WTC11 (cell line): Measurements from ENCODE around the gene MAP3K14. TPM values are rescaled to one million over a fixed set of nuclear protein-coding genes. Genes with fewer than 3 reads are reported as not detected.

ENCODE experiments used
- ATAC-seq: fragments of 200-7000 bp; cut with Tn5 transposase; 2 replicates; pipeline ENCODE4 v1.10.0; 2021; ENCODE audit warnings: mild to moderate bottlenecking, moderate library complexity
- CTCF ChIA-PET: fragments of 300-600 bp; sonication (Branson Sonifier 250); formaldehyde crosslinking; loops from one replicate; lab custom pipeline; 2021; ENCODE audit warnings: antibody characterized with exemption; lab: Charles Lee
- POLR2A ChIA-PET: fragments of 350-600 bp; sonication (Branson Sonifier 250); formaldehyde crosslinking; loops from one replicate; lab custom pipeline; 2021; ENCODE audit warnings: antibody characterized with exemption; lab: Charles Lee
- DNase-seq: peaks from one replicate; pipeline ENCODE4 v3.0.0; 2021; ENCODE audit warnings: low spot score
- H3K27ac Mint-ChIP-seq: 2 replicates; pipeline ENCODE4 v1.8.0; 2021; ENCODE audit warnings: mixed read lengths
- H3K27me3 Mint-ChIP-seq: 2 replicates; pipeline ENCODE4 v1.8.0; 2021; ENCODE audit warnings: low read depth, mild to moderate bottlenecking, moderate library complexity, mixed read lengths
- H3K36me3 Mint-ChIP-seq: 2 replicates; pipeline ENCODE4 v1.8.0; 2021; ENCODE audit warnings: mixed read lengths
- H3K4me1 Mint-ChIP-seq: 2 replicates; pipeline ENCODE4 v1.8.0; 2022; ENCODE audit warnings: mixed read lengths
- H3K4me3 Mint-ChIP-seq: 2 replicates; pipeline ENCODE4 v1.8.0; 2021; ENCODE audit warnings: mild to moderate bottlenecking, moderate library complexity, mixed read lengths
- H3K9me3 Mint-ChIP-seq: 2 replicates; pipeline ENCODE4 v1.8.0; 2021; ENCODE audit warnings: mixed read lengths
- CBFB ChIP-seq: sonication (generic); formaldehyde crosslinking; IDR thresholded peaks from 2 replicates; pipeline ENCODE4 v1.8.1; 2022; ENCODE audit warnings: mild to moderate bottlenecking, low read depth, missing genetic modification reagents
- CTCF ChIP-seq: fragments of 200-600 bp; IDR thresholded peaks from 2 replicates; pipeline ENCODE4 v1.8.0; 2022; ENCODE audit warnings: antibody characterized with exemption
- E2F1 ChIP-seq: sonication (generic); formaldehyde crosslinking; IDR thresholded peaks from 2 replicates; pipeline ENCODE4 v1.8.0; 2022; ENCODE audit warnings: mild to moderate bottlenecking, missing genetic modification reagents
- ESRRA ChIP-seq: sonication (generic); formaldehyde crosslinking; IDR thresholded peaks from 2 replicates; pipeline ENCODE4 v1.8.1; 2022; ENCODE audit warnings: mild to moderate bottlenecking, missing genetic modification reagents, borderline replicate concordance
- GTF2I ChIP-seq: fragments of 250-450 bp; sonication (Bioruptor Pico); conservative IDR thresholded peaks from 2 replicates; pipeline ENCODE4 v1.4.0; 2021; ENCODE audit warnings: mild to moderate bottlenecking
- HMGA2 ChIP-seq: fragments of 250-450 bp; sonication (Bioruptor Pico); IDR thresholded peaks from 2 replicates; pipeline ENCODE4 v1.4.0; 2021; ENCODE audit warnings: mild to moderate bottlenecking, moderate library complexity
- KAT7 ChIP-seq: sonication (generic); formaldehyde crosslinking; IDR thresholded peaks from 2 replicates; pipeline ENCODE4 v1.8.1; 2023; ENCODE audit warnings: missing genetic modification reagents, mild to moderate bottlenecking, borderline replicate concordance
- NFE2L1 ChIP-seq: sonication (generic); formaldehyde crosslinking; IDR thresholded peaks from 2 replicates; pipeline ENCODE4 v1.8.1; 2023; ENCODE audit warnings: missing genetic modification reagents
- ZBTB21 ChIP-seq: sonication (generic); formaldehyde crosslinking; IDR thresholded peaks from 2 replicates; pipeline ENCODE4 v1.8.1; 2023; ENCODE audit warnings: mild to moderate bottlenecking, missing genetic modification reagents, borderline replicate concordance
- ZNF121 ChIP-seq: sonication (generic); formaldehyde crosslinking; IDR thresholded peaks from 2 replicates; pipeline ENCODE4 v1.8.0; 2023; ENCODE audit warnings: missing genetic modification reagents
- ZNF317 ChIP-seq: sonication (generic); formaldehyde crosslinking; IDR thresholded peaks from 2 replicates; pipeline ENCODE4 v1.8.1; 2023; ENCODE audit warnings: low read depth, mild to moderate bottlenecking, moderate library complexity, missing genetic modification reagents, borderline replicate concordance
- ZNF425 ChIP-seq: fragments of 250-450 bp; sonication (Bioruptor Pico); conservative IDR thresholded peaks from 2 replicates; pipeline ENCODE4 v1.9.0; 2021; ENCODE audit warnings: mild to moderate bottlenecking
- total RNA-seq: library from RNA; stranded (reverse); gene quantifications from 3 replicates; pipeline ENCODE4 v1.2.3, GENCODE V29; 2021
- TF ChIP-seq, protein P1 (sequence below): fragments of 250-450 bp; sonication (Bioruptor Pico); IDR thresholded peaks from 2 replicates; pipeline ENCODE4 v1.9.0; 2021; ENCODE audit warnings: mild to moderate bottlenecking
- TF ChIP-seq, protein P2 (sequence below): sonication (generic); formaldehyde crosslinking; IDR thresholded peaks from 2 replicates; pipeline ENCODE4 v1.8.1; 2023; ENCODE audit warnings: mild to moderate bottlenecking, missing genetic modification reagents, moderate library complexity
- TF ChIP-seq, protein P3 (sequence below): sonication (generic); formaldehyde crosslinking; IDR thresholded peaks from 2 replicates; pipeline ENCODE4 v1.8.1; 2023; ENCODE audit warnings: mild to moderate bottlenecking, moderate library complexity, missing genetic modification reagents

The MAP3K14 gene
- total RNA-seq, 1 experiment from 2014 or later: 4.0 TPM

GRCh38 chr17:45246338-45246737, 70.5 kb downstream of the MAP3K14 start:
- H3K27ac Mint-ChIP-seq: no peak overlapping the region
- TF ChIP-seq KAT7 (CRISPR knock-in tag) (no peak), ZNF121 (no peak), NFE2L1 (no peak)
- TF ChIP-seq, protein P1, sequence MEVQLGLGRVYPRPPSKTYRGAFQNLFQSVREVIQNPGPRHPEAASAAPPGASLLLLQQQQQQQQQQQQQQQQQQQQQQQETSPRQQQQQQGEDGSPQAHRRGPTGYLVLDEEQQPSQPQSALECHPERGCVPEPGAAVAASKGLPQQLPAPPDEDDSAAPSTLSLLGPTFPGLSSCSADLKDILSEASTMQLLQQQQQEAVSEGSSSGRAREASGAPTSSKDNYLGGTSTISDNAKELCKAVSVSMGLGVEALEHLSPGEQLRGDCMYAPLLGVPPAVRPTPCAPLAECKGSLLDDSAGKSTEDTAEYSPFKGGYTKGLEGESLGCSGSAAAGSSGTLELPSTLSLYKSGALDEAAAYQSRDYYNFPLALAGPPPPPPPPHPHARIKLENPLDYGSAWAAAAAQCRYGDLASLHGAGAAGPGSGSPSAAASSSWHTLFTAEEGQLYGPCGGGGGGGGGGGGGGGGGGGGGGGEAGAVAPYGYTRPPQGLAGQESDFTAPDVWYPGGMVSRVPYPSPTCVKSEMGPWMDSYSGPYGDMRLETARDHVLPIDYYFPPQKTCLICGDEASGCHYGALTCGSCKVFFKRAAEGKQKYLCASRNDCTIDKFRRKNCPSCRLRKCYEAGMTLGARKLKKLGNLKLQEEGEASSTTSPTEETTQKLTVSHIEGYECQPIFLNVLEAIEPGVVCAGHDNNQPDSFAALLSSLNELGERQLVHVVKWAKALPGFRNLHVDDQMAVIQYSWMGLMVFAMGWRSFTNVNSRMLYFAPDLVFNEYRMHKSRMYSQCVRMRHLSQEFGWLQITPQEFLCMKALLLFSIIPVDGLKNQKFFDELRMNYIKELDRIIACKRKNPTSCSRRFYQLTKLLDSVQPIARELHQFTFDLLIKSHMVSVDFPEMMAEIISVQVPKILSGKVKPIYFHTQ: no peak
- TF ChIP-seq, all 79 proteins: peak for 0
- H3K9me3 Mint-ChIP-seq: no peaks in the 10 kb centered on the region
- peaks cover 22% of the 10 kb centered on the region for H3K4me1 Mint-ChIP-seq
- ATAC-seq (no peak), DNase-seq (no peak)
- peaks cover 2% of the 10 kb centered on the region for H3K27me3 Mint-ChIP-seq
- peak overlapping the region; percentile 83 for H3K4me3 Mint-ChIP-seq
- peaks cover 7% of the 10 kb centered on the region for H3K36me3 Mint-ChIP-seq
- CTCF ChIA-PET: interaction anchor here (0.5 to 9.1 kb wide), 28 partner anchors 8 to 185 kb away, joined by 3 to 179 read pairs (median 6); partner anchors contain the start of genes ACBD4, HEXIM1 and MAP3K14
- POLR2A ChIA-PET: interaction anchor here (1.6 kb wide), 1 partner anchor 49 kb away, joined by 6 read pairs; no protein-coding TSS in a partner anchor

GRCh38 chr17:45244725-45245656, 71.8 kb downstream of the MAP3K14 start:
- Mint-ChIP-seq H3K27me3 (peaks cover 16% of the 10 kb centered on the region), H3K27ac (no peak overlapping the region), H3K9me3 (no peaks in the 10 kb centered on the region), H3K4me3 (no peak overlapping the region), H3K4me1 (peaks cover 26% of the 10 kb centered on the region), H3K36me3 (peaks cover 2% of the 10 kb centered on the region)
- POLR2A ChIA-PET: interaction anchor here (0.6 kb wide), 1 partner anchor 100 kb away, joined by 3 read pairs; no protein-coding TSS in a partner anchor
- TF ChIP-seq CTCF: no peak
- no peak for TF ChIP-seq ESRRA
- TF ChIP-seq CBFB (CRISPR knock-in tag): no peak
- DNase-seq (no peak), ATAC-seq (no peak)
- CTCF ChIA-PET: interaction anchor here (1.0 to 9.1 kb wide), 4 partner anchors 13 to 109 kb away, joined by 3 to 179 read pairs (median 18); partner anchors contain the start of gene ACBD4

GRCh38 chr17:45243750-45244149, 73.1 kb downstream of the MAP3K14 start:
- no peak overlapping the region for H3K4me3 Mint-ChIP-seq
- no peak for DNase-seq
- H3K27ac Mint-ChIP-seq: no peak overlapping the region
- H3K27me3 Mint-ChIP-seq: peaks cover 28% of the 10 kb centered on the region
- no peaks in the 10 kb centered on the region for H3K9me3 Mint-ChIP-seq
- TF ChIP-seq HMGA2 (CRISPR knock-in tag): no peak
- ChIA-PET CTCF (interaction anchor here (1.1 to 9.1 kb wide), 4 partner anchors 11 to 108 kb away, joined by 3 to 179 read pairs (median 12); partner anchors contain the start of gene ACBD4), POLR2A (no interaction called here)
- ATAC-seq: no peak
- no peaks in the 10 kb centered on the region for H3K36me3 Mint-ChIP-seq
- H3K4me1 Mint-ChIP-seq: peaks cover 22% of the 10 kb centered on the region

DNA sequence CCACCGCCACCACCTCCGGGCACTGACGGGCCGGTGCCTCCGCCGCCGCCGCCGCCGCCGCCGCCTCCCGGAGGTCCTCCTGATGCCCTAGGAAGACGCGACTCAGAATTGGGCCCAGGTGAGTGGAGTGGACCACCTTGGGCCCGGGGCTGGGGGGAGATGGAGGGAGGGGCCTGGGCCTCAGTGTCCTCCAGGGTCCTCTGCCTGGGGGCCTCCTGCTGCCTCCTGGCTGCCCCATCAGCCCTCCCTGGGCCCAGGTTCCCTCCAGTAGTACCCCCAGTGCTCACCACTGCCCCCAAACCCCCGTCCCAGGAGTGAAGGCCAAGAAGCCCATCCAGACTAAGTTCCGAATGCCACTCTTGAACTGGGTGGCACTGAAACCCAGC, 74.8 kb downstream of the MAP3K14 start:
- POLR2A ChIA-PET: interaction anchor here (0.5 to 1.5 kb wide), 2 partner anchors 10 to 29 kb away, joined by 3 to 4 read pairs; no protein-coding TSS in a partner anchor
- H3K27ac Mint-ChIP-seq: no peak overlapping the region
- CTCF ChIA-PET: interaction anchor here (0.6 to 9.1 kb wide), 16 partner anchors 10 to 154 kb away, joined by 3 to 179 read pairs (median 6); partner anchors contain the start of genes ACBD4 and HEXIM1
- TF ChIP-seq NFE2L1 (no peak), KAT7 (CRISPR knock-in tag) (no peak), ZNF425 (CRISPR knock-in tag) (no peak), ZBTB21 (CRISPR knock-in tag) (no peak), GTF2I (CRISPR knock-in tag) (no peak), ZNF317 (no peak), E2F1 (CRISPR knock-in tag) (no peak)
- TF ChIP-seq, protein P2, sequence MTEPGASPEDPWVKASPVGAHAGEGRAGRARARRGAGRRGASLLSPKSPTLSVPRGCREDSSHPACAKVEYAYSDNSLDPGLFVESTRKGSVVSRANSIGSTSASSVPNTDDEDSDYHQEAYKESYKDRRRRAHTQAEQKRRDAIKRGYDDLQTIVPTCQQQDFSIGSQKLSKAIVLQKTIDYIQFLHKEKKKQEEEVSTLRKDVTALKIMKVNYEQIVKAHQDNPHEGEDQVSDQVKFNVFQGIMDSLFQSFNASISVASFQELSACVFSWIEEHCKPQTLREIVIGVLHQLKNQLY (CRISPR knock-in tag): no peak
- TF ChIP-seq, protein P3, sequence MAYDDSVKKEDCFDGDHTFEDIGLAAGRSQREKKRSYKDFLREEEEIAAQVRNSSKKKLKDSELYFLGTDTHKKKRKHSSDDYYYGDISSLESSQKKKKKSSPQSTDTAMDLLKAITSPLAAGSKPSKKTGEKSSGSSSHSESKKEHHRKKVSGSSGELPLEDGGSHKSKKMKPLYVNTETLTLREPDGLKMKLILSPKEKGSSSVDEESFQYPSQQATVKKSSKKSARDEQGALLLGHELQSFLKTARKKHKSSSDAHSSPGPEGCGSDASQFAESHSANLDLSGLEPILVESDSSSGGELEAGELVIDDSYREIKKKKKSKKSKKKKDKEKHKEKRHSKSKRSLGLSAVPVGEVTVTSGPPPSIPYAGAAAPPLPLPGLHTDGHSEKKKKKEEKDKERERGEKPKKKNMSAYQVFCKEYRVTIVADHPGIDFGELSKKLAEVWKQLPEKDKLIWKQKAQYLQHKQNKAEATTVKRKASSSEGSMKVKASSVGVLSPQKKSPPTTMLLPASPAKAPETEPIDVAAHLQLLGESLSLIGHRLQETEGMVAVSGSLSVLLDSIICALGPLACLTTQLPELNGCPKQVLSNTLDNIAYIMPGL (CRISPR knock-in tag): no peak

More for the DNA sequence above, 74.8 kb downstream of the MAP3K14 start:
- Mint-ChIP-seq H3K9me3 (no peaks in the 10 kb centered on the region), H3K4me3 (peak overlapping the region; percentile 57), H3K36me3 (no peaks in the 10 kb centered on the region), H3K27me3 (peaks cover 45% of the 10 kb centered on the region), H3K4me1 (peaks cover 16% of the 10 kb centered on the region)
- DNase-seq: no peak
- ATAC-seq: peak; percentile 15
